NCI-H2196 (cell line): ENCODE measurements around the gene NCMAP.

ENCODE experiments used
- DNase-seq: peaks from one replicate; lab custom pipeline; 2025; ENCODE audit not compliant: unreplicated experiment; lab: John Stamatoyannopoulos, UW

The NCMAP gene

DNA sequence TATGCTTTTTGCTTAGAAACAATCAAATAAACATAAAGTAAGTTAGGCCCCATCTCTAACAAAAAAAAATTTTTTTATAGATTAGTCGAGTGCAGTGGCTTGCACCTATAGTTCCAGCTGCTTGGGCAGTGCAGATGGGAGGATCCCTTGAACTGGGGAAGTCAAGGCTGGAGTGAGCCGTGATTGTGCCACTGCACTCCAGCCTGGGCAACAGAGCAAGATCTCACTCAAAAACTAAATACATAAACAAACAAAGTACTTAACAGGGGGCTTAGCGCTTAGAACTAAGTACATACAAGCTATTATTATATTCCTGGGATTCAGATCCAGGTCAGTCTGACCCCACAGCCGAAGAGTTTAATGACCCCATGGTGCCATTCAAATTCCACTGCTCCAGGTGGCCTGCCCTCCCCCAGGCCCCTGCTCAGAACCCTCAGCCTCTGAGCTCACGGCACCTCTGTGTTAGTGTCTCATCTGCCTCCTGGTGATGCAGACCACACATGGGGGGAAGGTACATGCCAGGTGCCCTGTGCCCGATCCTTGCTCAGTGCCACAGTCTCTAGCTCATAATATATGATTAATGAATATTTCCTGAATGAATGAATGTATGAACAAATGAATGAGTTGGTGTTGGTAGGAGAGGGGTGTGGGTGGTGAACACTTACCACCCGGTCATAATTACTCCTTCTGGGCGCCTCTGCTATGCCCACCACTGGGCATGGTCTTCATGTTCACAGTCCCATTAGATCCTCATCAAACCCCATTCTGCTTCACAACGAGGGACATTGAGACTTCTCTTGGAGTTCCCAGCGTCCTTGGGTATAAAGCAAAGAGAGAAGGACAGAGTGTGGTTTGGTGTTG lies 14.6 kb downstream of the NCMAP start:
- no peak for DNase-seq

DNA sequence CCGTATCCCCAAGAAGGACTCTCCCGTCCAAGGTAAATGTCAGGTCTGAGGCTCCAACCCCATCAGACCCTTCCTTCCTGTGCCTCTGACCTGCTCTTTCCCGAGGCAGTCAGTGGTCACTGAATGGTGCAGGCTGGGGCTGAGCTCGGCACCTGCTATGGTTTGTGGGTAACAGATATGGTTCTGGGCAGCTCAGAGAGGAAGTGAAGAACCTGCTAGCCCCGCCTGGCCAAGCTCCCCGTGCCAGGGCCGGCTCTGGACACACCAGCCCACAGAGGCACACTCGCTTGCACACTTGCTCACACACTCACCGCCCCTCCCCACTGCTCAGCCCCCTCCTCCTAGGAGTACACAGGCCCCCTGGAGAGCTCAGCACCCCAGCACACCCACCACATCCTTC lies 16.4 kb downstream of the NCMAP start:
- no peak for DNase-seq

DNA sequence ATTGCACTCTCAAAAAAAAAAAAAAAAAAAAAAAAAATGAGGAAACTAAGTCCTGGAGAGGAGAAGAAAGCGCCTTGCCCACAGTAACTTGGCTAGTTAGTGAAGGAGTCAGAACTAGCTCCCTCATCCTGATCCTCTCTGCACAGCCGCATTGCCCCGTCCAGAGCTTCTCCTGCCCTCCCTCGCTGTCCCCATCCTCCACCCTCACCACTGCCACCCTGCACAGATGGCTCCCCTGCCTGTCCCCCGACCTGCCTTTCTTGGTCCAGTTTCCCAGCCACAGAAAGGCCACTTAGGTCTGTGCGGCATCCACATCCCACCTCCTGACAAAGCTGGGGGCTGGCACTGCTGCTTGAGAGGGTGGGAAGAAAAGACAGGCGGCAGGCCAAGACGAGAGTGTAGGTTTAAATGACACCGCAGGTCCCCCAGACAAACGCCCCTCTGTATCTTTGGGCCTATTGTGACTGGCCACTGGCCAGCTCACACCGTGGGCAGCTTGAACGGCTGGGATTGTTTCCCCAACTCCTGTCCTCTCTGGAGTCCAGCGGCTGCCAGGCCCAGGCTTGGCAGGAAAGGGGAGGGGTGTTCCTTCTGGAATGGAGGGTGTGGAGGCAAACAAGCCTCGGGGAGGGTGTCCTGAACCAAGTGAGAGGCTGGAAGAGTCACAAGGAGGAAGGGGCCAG lies 20.2 kb downstream of the NCMAP start:
- no peak for DNase-seq

GRCh38 chr1:24578846-24579245 lies 23.0 kb downstream of the NCMAP start:
- DNase-seq: no peak

- no peak for DNase-seq
Observed at GRCh38 chr1:24580756-24581155, 24.9 kb downstream of the NCMAP start.

GRCh38 chr1:24584171-24584647 lies 28.3 kb downstream of the NCMAP start:
- no peak for DNase-seq

- no peak for DNase-seq
Observed at GRCh38 chr1:24586119-24586518, 30.2 kb downstream of the NCMAP start.

DNA sequence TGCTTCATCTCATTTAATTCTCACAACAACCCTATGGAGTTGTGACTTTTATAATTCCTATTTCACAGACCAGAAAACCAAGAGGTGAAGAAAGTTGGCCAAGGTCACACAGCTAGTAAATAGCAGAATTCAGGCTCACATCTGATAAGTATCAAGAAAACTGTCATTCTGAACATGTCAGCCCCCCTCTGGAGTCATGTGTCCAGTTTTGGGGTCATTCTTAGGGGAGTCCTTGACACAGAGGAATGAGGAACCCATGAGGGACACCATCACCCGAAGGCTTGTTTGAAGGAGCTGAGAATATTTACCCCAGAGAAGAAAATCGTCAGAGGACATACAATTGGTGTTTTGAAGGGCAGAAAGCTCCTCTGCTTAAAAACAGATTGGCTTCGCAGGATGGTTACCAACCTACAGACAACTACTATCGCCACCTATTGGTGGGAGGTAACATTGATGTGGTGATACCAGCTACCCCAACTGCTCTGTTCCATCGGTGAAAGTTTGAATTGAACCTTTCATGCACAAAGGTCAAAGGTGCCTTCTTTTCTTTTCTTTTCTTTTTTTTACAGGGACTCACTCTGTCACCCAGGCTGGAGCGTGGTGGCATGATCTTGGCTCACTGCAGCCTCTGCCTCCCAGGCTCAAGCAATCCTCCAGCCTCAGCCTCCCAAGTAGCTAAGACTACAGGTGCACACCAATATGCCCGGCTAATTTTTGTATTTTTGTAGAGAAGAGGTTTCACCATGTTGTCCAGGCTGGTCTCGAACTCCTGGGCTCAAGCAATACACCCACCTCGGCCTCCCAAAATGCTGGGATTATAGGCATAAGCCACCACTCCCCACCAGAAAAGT lies 31.3 kb downstream of the NCMAP start:
- DNase-seq: peak; percentile 59

GRCh38 chr1:24588573-24588972 lies 32.7 kb downstream of the NCMAP start:
- DNase-seq: no peak

- DNase-seq: no peak
Observed at GRCh38 chr1:24589200-24589599, 33.3 kb downstream of the NCMAP start.

GRCh38 chr1:24591781-24592180 lies 35.9 kb downstream of the NCMAP start:
- DNase-seq: no peak

GRCh38 chr1:24594328-24594598 lies 38.4 kb downstream of the NCMAP start:
- DNase-seq: no peak

- DNase-seq: no peak
Observed at GRCh38 chr1:24596401-24596880, 40.6 kb downstream of the NCMAP start.

GRCh38 chr1:24599265-24599664 lies 43.4 kb downstream of the NCMAP start:
- DNase-seq: no peak

GRCh38 chr1:24600551-24600950 lies 44.7 kb downstream of the NCMAP start:
- no peak for DNase-seq

GRCh38 chr1:24605534-24606295 lies 49.8 kb downstream of the NCMAP start:
- no peak for DNase-seq

DNA sequence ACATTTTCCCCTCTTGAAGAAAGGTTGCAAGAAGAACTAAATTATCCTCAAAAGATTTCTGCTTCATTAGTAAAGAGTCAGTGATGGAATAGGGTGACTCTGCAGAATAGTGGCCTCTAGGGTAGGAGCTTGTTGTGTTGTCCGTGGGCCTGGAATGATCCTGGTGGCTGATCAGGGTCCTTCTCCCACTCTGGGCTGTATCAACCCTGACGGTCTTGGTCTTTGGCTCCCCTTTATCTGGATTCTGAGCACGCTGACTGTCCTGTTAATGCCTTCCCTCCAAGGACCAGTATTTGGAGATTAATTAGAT lies 50.4 kb downstream of the NCMAP start:
- DNase-seq: no peak

GRCh38 chr1:24606621-24607020 lies 50.7 kb downstream of the NCMAP start:
- no peak for DNase-seq

- no peak for DNase-seq
Observed at GRCh38 chr1:24609949-24610517, 54.1 kb downstream of the NCMAP start.

DNA sequence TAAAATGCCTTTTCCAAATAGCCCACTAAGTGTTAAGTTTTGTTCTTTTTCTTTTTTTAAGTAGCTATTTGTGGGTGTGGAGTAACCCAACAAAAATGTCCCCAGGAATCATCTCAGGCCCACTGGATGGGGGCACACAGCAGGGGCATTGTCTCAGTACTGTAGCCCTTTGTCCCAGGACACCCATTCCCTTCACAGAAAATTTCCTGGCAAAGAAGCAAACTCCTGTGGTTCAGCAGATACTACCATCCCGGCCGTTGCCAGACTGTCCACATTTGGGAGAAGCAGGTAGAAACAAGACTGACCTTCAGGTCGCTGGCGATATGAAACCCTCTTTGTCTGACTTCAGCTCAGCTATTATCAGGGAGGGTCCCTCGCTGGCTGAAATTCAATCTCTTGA lies 63.5 kb downstream of the NCMAP start:
- DNase-seq: no peak

DNA sequence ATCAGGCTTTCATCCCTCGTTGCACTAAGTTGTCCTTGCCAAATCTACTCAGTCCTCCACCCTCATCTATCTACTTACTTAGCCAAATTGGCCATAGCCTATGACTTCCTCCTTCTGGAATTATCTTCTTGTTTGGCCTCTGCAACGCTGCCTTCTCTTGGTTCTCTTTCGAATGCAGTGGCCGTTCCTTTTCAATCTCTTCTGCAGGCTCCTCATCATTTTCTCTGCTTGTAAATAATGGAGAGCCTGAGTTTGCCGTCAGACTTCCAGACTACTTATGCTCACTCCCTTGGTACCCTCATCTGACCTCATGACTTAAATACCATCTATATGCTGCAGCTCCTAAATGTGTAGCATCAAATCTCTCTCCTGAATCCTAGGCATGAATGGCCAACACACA lies 64.8 kb downstream of the NCMAP start:
- DNase-seq: no peak
